ENCODE results near the gene ISX.
"Not testable (repeated sequence)": the region's sequence is repeated elsewhere in the genome, so short reads cannot be mapped to it uniquely, and the experiment has no call there.

DNA sequence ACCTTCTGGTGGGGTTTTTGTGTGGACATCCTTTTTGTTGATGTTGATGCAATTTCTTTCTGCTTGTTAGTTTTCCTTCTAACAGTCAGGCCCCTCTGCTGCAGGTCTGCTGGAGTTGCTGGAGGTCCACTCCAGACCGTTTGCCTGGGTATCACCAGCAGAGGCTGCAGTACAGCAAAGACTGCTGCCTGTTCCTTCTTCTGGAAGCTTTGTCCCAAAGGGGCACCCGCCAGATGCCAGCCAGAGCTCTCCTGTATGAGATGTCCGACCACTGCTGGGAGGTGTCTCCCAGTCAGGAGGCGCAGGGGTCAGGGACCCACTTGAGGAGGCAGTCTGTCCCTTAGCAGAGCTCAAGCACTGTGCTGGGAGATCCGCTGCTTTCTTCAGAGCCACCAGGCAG is 35.8 kb upstream of the ISX start:
- TF ChIP-seq, protein P1, sequence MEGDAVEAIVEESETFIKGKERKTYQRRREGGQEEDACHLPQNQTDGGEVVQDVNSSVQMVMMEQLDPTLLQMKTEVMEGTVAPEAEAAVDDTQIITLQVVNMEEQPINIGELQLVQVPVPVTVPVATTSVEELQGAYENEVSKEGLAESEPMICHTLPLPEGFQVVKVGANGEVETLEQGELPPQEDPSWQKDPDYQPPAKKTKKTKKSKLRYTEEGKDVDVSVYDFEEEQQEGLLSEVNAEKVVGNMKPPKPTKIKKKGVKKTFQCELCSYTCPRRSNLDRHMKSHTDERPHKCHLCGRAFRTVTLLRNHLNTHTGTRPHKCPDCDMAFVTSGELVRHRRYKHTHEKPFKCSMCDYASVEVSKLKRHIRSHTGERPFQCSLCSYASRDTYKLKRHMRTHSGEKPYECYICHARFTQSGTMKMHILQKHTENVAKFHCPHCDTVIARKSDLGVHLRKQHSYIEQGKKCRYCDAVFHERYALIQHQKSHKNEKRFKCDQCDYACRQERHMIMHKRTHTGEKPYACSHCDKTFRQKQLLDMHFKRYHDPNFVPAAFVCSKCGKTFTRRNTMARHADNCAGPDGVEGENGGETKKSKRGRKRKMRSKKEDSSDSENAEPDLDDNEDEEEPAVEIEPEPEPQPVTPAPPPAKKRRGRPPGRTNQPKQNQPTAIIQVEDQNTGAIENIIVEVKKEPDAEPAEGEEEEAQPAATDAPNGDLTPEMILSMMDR (conservative IDR thresholded peaks at IDR 0.05; ENCODE audit: low read depth, low read length), result not testable (repeated sequence)
- not testable (repeated sequence) for TF ChIP-seq EZH2 (IDR thresholded peaks at IDR 0.05; ENCODE audit: borderline replicate concordance, low read depth, low read length, poor library complexity, severe bottlenecking)

Data from A673 (cell line).